OCI-LY3 (cell line): ENCODE measurements around the gene RTKN.

ENCODE experiments used
- H2AFZ ChIP-seq: fragments of 200-600, 300-600 bp; shearing (Covaris generic); 2 replicates; pipeline ENCODE4 v1.6.0; 2014; ENCODE audit warnings: antibody characterized with exemption, low read depth, low read length
- H3K27ac ChIP-seq: fragments of 200-600, 300-600 bp; sonication (generic); 2 replicates; pipeline ENCODE4 v1.5.1; 2014; ENCODE audit warnings: mild to moderate bottlenecking, low read length, moderate library complexity, mixed read lengths
- H3K27me3 ChIP-seq: fragments of 200-600, 300-600 bp; sonication (generic); 2 replicates; pipeline ENCODE4 v1.6.1; 2014; ENCODE audit warnings: low read depth, low read length, mixed read lengths
- H3K36me3 ChIP-seq: fragments of 200-600, 300-600 bp; sonication (generic); replicated peaks from 2 replicates; pipeline ENCODE3; 2014; ENCODE audit warnings: low read depth, low read length, mixed read lengths
- H3K4me1 ChIP-seq: fragments of 300-600, 200-600 bp; sonication (generic); 2 replicates; pipeline ENCODE4 v1.6.1; 2014; ENCODE audit warnings: low read length, mixed read lengths
- H3K4me2 ChIP-seq: fragments of 200-600, 300-600 bp; sonication (generic); 2 replicates; pipeline ENCODE4 v1.6.1; 2014; ENCODE audit warnings: low read length, mixed read lengths
- H3K4me3 ChIP-seq: fragments of 300-600, 200-600 bp; sonication (generic); 2 replicates; pipeline ENCODE4 v1.5.1; 2014; ENCODE audit warnings: antibody characterized with exemption, mild to moderate bottlenecking, low read length, moderate library complexity
- H3K79me2 ChIP-seq: fragments of 300-600, 200-600 bp; shearing (Covaris generic); 2 replicates; pipeline ENCODE4 v1.6.1; 2014; ENCODE audit warnings: mild to moderate bottlenecking, low read length, mixed read lengths
- H3K9ac ChIP-seq: fragments of 300-600, 200-600 bp; shearing (Covaris generic); 2 replicates; pipeline ENCODE4 v1.6.0; 2014; ENCODE audit warnings: mild to moderate bottlenecking, low read length, moderate library complexity
- H3K9me3 ChIP-seq: fragments of 200-600, 300-600 bp; shearing (Covaris generic); 2 replicates; pipeline ENCODE4 v1.6.1; 2014; ENCODE audit warnings: low read length, mixed read lengths; ENCODE audit not compliant: insufficient read depth
- H4K20me1 ChIP-seq: fragments of 200-600, 300-600 bp; sonication (generic); 2 replicates; pipeline ENCODE4 v1.6.1; 2016; ENCODE audit warnings: low read length, mixed read lengths; ENCODE audit not compliant: insufficient read depth
- CTCF ChIP-seq: fragments of 200-600, 300-600 bp; sonication (generic); IDR thresholded peaks from 2 replicates; pipeline ENCODE4 v1.5.1; 2014; ENCODE audit warnings: antibody characterized with exemption, low read length, low read depth
- EZH2phosphoT487 ChIP-seq: fragments of 200-600 bp; shearing (Covaris generic); IDR thresholded peaks from 2 replicates; pipeline ENCODE4 v1.6.1; 2018; ENCODE audit warnings: antibody characterized with exemption, mixed run types, low read depth

RTKN gene

GRCh38 chr2:74482801-74483674 is 41.3 kb upstream of the RTKN start, which contains the start of the genes CCDC142 and TTC31:
CCDC142 (minus strand) TSS chr2:74482998; CDS start chr2:74482837, 161 bp downstream.
TTC31 (plus strand) TSS chr2:74483081; CDS start chr2:74483096, 15 bp downstream.
- H3K36me3 ChIP-seq, result peaks cover 3% of the 10 kb centered on the region
- H4K20me1 ChIP-seq, result no peaks in the 10 kb centered on the region
- H3K27ac ChIP-seq, result peak within 1 kb of the TSS; percentile 79
- no peaks in the 10 kb centered on the region for H3K9me3 ChIP-seq
- TF ChIP-seq CTCF (peak; percentile 93), EZH2phosphoT487 (no peak)
- peak within 1 kb of the TSS; percentile 99 for H3K4me3 ChIP-seq
- no peaks in the 10 kb centered on the region for H3K27me3 ChIP-seq
- H3K9ac ChIP-seq, result peak within 1 kb of the TSS; percentile 80
- H3K4me2 ChIP-seq, result peak within 1 kb of the TSS; percentile 98
- H2AFZ ChIP-seq, result peak within 1 kb of the TSS; percentile 87
- peaks cover 22% of the 10 kb centered on the region for H3K79me2 ChIP-seq
- H3K4me1 ChIP-seq, result peaks cover 8% of the 10 kb centered on the region

GRCh38 chr2:74481961-74482800 is 40.4 kb upstream of the RTKN start:
- Histone ChIP-seq H3K27me3 (no peaks in the 10 kb centered on the region), H3K9ac (peak overlapping the region; percentile 80), H3K36me3 (peaks cover 7% of the 10 kb centered on the region), H2AFZ (peak overlapping the region; percentile 80), H3K9me3 (no peaks in the 10 kb centered on the region), H3K4me1 (peaks cover 8% of the 10 kb centered on the region), H3K27ac (peak overlapping the region; percentile 79), H3K4me2 (peak overlapping the region; percentile 92), H3K4me3 (peak overlapping the region; percentile 99), H4K20me1 (no peaks in the 10 kb centered on the region), H3K79me2 (peaks cover 22% of the 10 kb centered on the region)
- TF ChIP-seq CTCF, result no peak
- no peak for TF ChIP-seq EZH2phosphoT487

- Histone ChIP-seq H3K4me1 (peaks cover 8% of the 10 kb centered on the region), H4K20me1 (no peaks in the 10 kb centered on the region), H2AFZ (no peak overlapping the region), H3K27ac (no peak overlapping the region), H3K36me3 (peaks cover 7% of the 10 kb centered on the region), H3K27me3 (no peaks in the 10 kb centered on the region), H3K4me3 (peak overlapping the region; percentile 99), H3K9ac (peak overlapping the region; percentile 80), H3K9me3 (no peaks in the 10 kb centered on the region), H3K4me2 (peak overlapping the region; percentile 92), H3K79me2 (peaks cover 22% of the 10 kb centered on the region)
- TF ChIP-seq EZH2phosphoT487 (no peak), CTCF (no peak)
These were observed 39.7 kb upstream of the RTKN start for GRCh38 chr2:74481431-74481830.

GRCh38 chr2:74474899-74475298 is 33.2 kb upstream of the RTKN start:
- peaks cover 10% of the 10 kb centered on the region for H3K79me2 ChIP-seq
- TF ChIP-seq CTCF, result peak; percentile 31
- no peak for TF ChIP-seq EZH2phosphoT487
- peaks cover 20% of the 10 kb centered on the region for H3K36me3 ChIP-seq

More at GRCh38 chr2:74474899-74475298, 33.2 kb upstream of the RTKN start:
- Histone ChIP-seq H3K27me3 (no peaks in the 10 kb centered on the region), H3K9ac (no peak overlapping the region), H2AFZ (no peak overlapping the region), H3K4me2 (no peak overlapping the region), H3K4me1 (peaks cover 11% of the 10 kb centered on the region), H3K4me3 (no peak overlapping the region), H4K20me1 (no peaks in the 10 kb centered on the region), H3K27ac (no peak overlapping the region), H3K9me3 (no peaks in the 10 kb centered on the region)
